Stimulated activated CD4-positive, alpha-beta T cell treated with anti-CD3 and anti-CD28 coated beads, Interleukin-4, amount 100 ng/mL, for 24 hours (primary cell): ENCODE measurements around the gene ZSWIM9.
"Not testable (repeated sequence)": the region's sequence is repeated elsewhere in the genome, so short reads cannot be mapped to it uniquely, and the experiment has no call there.

Experiments used
- DNase-seq: peaks from one replicate; pipeline ENCODE4 v3.0.0-alpha.2; 2020

Gene ZSWIM9

GRCh38 chr19:48218997-48219396 is 48.5 kb downstream of the ZSWIM9 start:
- DNase-seq, result no peak

DNA sequence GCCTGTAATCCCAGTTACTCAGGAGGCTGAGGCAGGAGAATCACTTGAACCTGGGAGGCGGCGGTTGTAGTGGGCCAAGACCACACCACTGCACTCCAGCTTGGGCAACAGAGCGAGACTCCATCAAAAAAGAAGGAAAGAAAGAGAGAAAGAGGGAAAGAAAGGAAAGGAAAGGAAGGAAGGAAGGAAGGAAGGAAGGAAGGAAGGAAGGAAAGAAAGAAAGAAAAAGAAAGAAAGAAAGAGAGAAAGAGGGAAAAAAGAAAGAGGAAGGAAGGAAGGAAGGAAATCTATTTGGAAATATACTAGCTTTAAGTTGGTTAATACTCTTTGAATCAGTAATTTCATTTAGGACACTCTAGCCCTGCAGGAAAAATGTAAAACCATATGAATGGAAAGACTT is 50.3 kb downstream of the ZSWIM9 start:
- DNase-seq, result not testable (repeated sequence)

GRCh38 chr19:48221628-48222027 is 51.1 kb downstream of the ZSWIM9 start:
- no peak for DNase-seq

- DNase-seq, result no peak
Measured at GRCh38 chr19:48230555-48231129, 60.2 kb downstream of the ZSWIM9 start.

DNA sequence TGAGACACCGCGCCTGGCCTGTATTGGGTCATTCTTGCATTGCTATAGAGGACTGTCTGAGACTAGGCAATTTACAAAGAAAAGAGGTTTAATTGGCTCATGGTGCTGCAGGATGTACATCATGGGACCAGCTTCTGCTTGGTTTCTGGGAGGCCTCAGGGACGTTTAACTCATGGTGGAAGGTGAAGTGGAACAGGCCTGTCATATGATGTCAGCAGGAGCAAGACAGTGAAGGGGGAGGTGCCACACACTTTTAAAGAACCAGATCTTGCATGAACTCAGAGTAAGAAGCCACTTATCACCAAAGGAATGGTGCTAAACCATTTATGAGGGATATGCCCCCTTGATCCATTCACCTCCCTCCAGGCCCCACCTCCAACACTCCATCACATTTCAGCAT is 66.6 kb downstream of the ZSWIM9 start:
- no peak for DNase-seq

GRCh38 chr19:48239120-48239519 is 68.6 kb downstream of the ZSWIM9 start:
- DNase-seq, result no peak

- no peak for DNase-seq
Measured at GRCh38 chr19:48239582-48240141, 69.2 kb downstream of the ZSWIM9 start.

GRCh38 chr19:48241771-48242170 is 71.3 kb downstream of the ZSWIM9 start:
- peak; percentile 23 for DNase-seq

DNA sequence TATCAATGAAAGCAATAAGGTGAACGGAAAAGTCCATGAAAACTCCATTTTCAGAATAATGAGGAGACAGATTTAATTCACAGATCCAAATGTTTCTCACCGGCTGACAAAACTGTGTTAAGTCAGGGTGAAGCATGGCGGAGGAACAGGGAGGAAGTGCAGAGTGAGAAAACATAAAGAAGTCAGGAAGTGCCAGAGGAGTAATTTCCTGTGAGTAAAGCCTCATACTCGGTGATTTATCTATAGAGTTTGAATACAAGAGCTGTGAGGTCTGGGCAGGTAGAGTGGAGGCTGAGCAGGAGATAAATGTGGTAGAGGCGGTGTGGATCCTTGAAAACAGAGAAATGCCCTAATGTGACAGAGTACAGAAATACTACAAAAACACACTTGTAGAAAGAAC is 73.8 kb downstream of the ZSWIM9 start:
- peak; percentile 56 for DNase-seq

- no peak for DNase-seq
Measured at GRCh38 chr19:48246101-48246500, 75.6 kb downstream of the ZSWIM9 start.

- no peak for DNase-seq
Measured at GRCh38 chr19:48247212-48247611, 76.7 kb downstream of the ZSWIM9 start.
